Epithelial cell of esophagus (primary cell): ENCODE results near the gene PRKCZ.

Source experiments
- DNase-seq: peaks from one replicate; pipeline ENCODE4 v3.0.0; 2010; ENCODE audit warnings: low read depth
- H3K4me3 ChIP-seq: 2 replicates; pipeline ENCODE4 v1.5.1; 2011; ENCODE audit warnings: mild to moderate bottlenecking, low read length, control low read depth
- CTCF ChIP-seq: IDR thresholded peaks from 2 replicates; pipeline ENCODE4 v1.5.1; 2011; ENCODE audit warnings: low read depth, mild to moderate bottlenecking, low read length, control low read depth, inconsistent platforms; ENCODE audit not compliant: insufficient read depth; ENCODE audit errors: missing control alignments

PRKCZ gene

GRCh38 chr1:2009101-2010053 is 40.8 kb upstream of the PRKCZ start:
- H3K4me3 ChIP-seq, result no peak overlapping the region
- no peak for DNase-seq
- TF ChIP-seq CTCF, result no peak

- no peak for DNase-seq
- no peak overlapping the region for H3K4me3 ChIP-seq
- TF ChIP-seq CTCF, result no peak
Measured at GRCh38 chr1:2014181-2014580, 36.0 kb upstream of the PRKCZ start.

DNA sequence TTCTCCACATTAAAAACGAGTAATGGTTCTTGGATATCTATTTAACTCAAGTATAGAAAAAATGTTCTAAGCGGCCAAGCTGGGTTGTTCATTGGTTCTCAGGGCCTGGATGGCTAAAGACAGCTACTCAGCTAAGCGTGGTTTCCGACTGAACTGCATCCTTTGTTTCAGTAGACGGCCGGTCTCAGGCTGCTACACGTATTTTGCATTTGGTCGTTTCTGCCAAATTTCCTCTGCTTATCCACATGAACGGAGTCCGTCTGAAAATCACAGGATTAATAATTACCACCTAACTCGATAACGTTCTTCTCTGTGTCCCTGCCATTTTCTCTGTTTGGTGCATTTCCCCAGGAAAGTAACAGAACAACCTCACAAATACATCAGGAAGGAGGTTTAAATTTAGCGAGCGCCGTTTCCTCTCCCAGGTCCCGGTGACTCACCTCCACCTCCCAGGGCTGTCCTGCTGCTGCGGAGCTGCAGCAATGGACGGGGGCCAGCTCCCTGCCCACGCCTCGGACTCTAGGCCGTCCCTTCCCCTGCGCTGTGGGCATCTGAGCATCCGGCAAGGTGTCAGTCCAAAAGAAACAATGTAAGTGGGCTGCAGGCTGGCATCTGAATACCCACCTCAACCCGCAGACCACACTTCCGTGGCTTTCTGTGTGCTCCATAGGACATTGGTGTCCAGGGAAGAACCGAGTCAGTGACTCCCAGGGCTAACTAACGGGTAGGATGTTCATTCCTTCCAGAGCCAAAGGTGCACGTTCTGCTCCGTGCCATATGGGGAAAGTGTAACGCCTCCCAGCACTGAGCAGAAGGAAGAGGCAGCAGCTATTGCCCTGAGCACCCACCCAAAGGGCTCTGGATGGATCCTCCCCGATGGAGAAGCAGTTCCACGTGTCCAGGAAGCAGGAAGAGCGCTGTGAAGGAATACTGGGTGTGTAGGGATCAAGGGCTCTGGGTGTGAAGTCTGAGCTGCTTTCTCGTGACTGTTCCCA is 35.2 kb upstream of the PRKCZ start:
- no peak overlapping the region for H3K4me3 ChIP-seq
- TF ChIP-seq CTCF, result no peak
- no peak for DNase-seq

DNA sequence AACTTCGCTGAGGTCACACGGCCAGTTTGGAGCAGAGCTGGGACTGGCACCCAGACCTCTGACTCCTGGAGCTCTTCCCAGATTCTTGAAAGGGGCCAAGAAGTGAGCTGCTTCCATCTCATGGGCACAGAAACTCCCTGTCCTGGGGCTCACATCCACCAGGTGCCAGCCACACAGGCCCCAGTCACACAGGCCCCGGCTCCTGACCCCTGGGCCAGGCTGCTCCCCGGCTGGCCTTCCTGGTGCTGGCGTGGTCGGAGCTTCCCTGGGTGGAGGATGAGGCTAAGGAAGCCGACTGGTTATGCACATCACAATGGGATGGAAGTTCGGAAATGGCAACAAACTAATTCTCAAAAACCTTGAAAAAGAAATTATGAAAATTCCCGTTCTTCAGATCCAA is 34.1 kb upstream of the PRKCZ start:
- DNase-seq, result no peak
- H3K4me3 ChIP-seq, result no peak overlapping the region
- no peak for TF ChIP-seq CTCF

GRCh38 chr1:2018217-2019171 is 31.7 kb upstream of the PRKCZ start:
- no peak overlapping the region for H3K4me3 ChIP-seq
- DNase-seq, result no peak
- TF ChIP-seq CTCF, result no peak

- no peak within 1 kb of the TSS for H3K4me3 ChIP-seq
Measured at GRCh38 chr1:2019172-2019543, 31.1 kb upstream of the PRKCZ start, which contains the start of gene GABRD. Gene GABRD (plus strand): TSS chr1:2019345. CDS start chr1:2019424, 79 bp downstream.

More at GRCh38 chr1:2019172-2019543, 31.1 kb upstream of the PRKCZ start, which contains the start of gene GABRD:
- DNase-seq, result peak; percentile 19
- no peak for TF ChIP-seq CTCF
